Esophagus squamous epithelium (tissue), 5 donors: ENCODE results near the gene TSPAN18. TPM values are rescaled to one million over a fixed set of nuclear protein-coding genes. Genes with fewer than 3 reads are reported as not detected.

Experiments used
- DNase-seq: peaks from one replicate; lab custom pipeline; 2025; lab: John Stamatoyannopoulos, UW
- H3K27ac ChIP-seq, 4 donors: fragments of 200-600 bp; sonication (generic); one replicate each; pipeline ENCODE4 v1.5.1; 2016 to 2019; ENCODE audit warnings: mild to moderate bottlenecking in 1 of 4
- H3K27me3 ChIP-seq, 4 donors: fragments of 200-600 bp; sonication (generic); 1 replicate in 3 of 4; 2 replicates in 1 of 4; pipeline versions ENCODE4 v1.5.1 to v1.6.0; 2017 to 2021; ENCODE audit warnings: antibody characterized with exemption in 1 of 4
- H3K36me3 ChIP-seq, 3 donors: fragments of 200-600 bp; sonication (generic); one replicate each; pipeline ENCODE4 v1.5.1; 2016 to 2019
- H3K4me1 ChIP-seq, 3 donors: fragments of 200-600 bp; sonication (generic); one replicate each; pipeline ENCODE4 v1.5.1; 2017 to 2019
- H3K4me3 ChIP-seq, 4 donors: fragments of 200-600 bp; sonication (generic); 1 replicate in 3 of 4; 2 replicates in 1 of 4; pipeline ENCODE4 v1.5.1; 2016 to 2019; ENCODE audit warnings: mild to moderate bottlenecking in 2 of 4, moderate library complexity in 1 of 4
- H3K9me3 ChIP-seq, 3 donors: fragments of 200-600 bp; sonication (generic); one replicate each; pipeline ENCODE4 v1.5.1; 2016 to 2019
- POLR2A ChIP-seq, 4 donors: fragments of 450-650 bp; IDR thresholded peaks; one replicate each; pipeline ENCODE4 v1.6.1; 2017; ENCODE audit warnings: antibody characterized with exemption in 4 of 4, mild to moderate bottlenecking in 4 of 4, moderate library complexity in 3 of 4
- WGBS, 2 donors: methylation state at CpG; one replicate each; pipeline ENCODE4 v1.1.5; 2018; 5-methylcytosine and 5-hydroxymethylcytosine counted together
- intact Hi-C: fragments of 100-400 bp; cut with DNase I; formaldehyde crosslinking; loops from one replicate; pipeline ENCODE4 v1.15.0; 2022
- total RNA-seq, 4 donors: library from RNA; depleted of rRNA; stranded (reverse); fragments of >200 nt; gene quantifications; one replicate each; pipeline ENCODE4 v1.1.0, GENCODE V29; 2016
- TF ChIP-seq, protein P1 (sequence below), 6 experiments: fragments of 450-650 bp in 4 of 6; fragments of 200-600 bp in 2 of 6; sonication (generic) in 2 of 6; IDR thresholded peaks; one replicate each; pipeline ENCODE4 v1.5.1; 2016 to 2019; ENCODE audit warnings: antibody characterized with exemption in 6 of 6, mild to moderate bottlenecking in 4 of 6, moderate library complexity in 4 of 6
- donor health status: DM: yes; HTN: yes; CAD: no.

Gene TSPAN18
- total RNA-seq, 4 donors from 2014 or later = 0.80 to 4.4 (median 2.0) TPM

DNA sequence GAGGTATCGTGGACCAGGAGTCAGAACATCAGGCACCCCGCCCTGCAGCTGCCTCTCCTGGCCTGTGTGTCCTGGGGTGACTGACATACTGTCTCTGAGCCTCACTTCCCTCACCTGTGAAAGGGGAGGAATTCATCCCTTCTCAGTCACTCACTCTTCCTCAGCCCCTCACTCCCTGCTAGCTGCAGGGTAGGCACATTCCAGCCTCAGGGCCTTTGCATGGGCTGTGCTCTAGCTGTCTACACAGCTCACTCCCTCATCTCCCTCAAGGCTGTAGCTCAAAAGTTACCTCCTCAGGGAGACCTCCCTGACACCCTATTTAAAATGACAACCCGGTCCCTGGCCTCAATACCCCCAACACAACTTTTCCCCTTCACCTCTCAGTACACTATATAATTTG lies 221.4 kb downstream of the TSPAN18 start:
- WGBS, 2 donors = 84 to 93% methylated on average over 1 to 3 of the region's 3 CpGs
- H3K4me3 ChIP-seq = no peak overlapping the region
- DNase-seq = no peak
- H3K4me1 ChIP-seq = peaks cover 7 to 97% (median 28%) of the 10 kb centered on the region in 3 donors
- intact Hi-C loops = no loop called here
- peaks cover 0 to 6% (median 0%) of the 10 kb centered on the region in 3 donors for H3K36me3 ChIP-seq
- peak overlapping the region in 1 of 4 donors; percentile 25 for H3K27ac ChIP-seq
- H3K27me3 ChIP-seq = peaks cover 0 to 13% (median 0%) of the 10 kb centered on the region in 4 donors
- TF ChIP-seq, protein P1, sequence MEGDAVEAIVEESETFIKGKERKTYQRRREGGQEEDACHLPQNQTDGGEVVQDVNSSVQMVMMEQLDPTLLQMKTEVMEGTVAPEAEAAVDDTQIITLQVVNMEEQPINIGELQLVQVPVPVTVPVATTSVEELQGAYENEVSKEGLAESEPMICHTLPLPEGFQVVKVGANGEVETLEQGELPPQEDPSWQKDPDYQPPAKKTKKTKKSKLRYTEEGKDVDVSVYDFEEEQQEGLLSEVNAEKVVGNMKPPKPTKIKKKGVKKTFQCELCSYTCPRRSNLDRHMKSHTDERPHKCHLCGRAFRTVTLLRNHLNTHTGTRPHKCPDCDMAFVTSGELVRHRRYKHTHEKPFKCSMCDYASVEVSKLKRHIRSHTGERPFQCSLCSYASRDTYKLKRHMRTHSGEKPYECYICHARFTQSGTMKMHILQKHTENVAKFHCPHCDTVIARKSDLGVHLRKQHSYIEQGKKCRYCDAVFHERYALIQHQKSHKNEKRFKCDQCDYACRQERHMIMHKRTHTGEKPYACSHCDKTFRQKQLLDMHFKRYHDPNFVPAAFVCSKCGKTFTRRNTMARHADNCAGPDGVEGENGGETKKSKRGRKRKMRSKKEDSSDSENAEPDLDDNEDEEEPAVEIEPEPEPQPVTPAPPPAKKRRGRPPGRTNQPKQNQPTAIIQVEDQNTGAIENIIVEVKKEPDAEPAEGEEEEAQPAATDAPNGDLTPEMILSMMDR (IDR thresholded peaks at IDR 0.05) = no peak
- TF ChIP-seq POLR2A (IDR thresholded peaks at IDR 0.05) = no peak
- no peaks in the 10 kb centered on the region for H3K9me3 ChIP-seq

DNA sequence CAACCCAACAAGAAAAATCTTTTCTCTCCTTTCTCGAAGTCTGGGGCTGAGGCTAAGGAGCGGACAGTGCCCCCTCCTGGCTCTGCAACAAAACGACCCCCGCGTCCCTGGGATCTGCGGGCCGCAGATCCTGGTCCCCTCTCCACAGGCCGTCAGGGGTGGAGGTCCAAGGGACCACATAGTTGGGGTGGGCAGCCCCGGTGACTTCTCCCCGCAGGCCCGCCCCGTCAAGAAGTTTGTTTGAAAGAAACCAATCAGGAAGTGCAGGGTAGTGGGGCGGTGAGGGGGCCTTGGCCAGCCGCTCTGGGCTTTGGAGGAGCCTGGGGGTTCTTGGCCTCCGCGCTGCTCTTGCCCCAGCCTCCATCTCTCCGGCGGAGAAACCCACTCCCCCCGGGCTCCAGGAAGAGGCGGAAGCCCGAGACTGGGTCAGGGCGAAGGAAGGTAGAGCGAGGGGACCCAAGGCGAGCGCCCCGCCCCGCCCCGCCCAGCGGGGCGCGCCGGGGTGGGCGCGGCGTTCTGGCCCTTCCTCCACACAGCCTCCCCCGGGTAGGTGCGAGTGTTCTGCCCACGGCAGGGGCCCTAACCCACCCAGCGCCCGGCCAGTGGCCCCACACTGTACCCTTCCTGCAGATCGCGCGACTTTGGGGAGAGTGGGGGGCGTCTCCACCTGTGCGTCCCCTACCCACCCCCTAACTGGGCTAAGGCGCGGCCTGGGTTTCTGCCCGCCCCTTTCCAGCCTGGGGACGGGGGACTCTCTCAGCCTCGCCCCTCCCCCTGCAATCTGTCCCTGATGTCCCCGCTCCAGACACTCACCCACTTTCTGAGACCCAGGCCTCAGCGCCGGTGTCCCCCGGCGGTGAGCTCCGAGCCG lies 222.6 kb downstream of the TSPAN18 start:
- intact Hi-C loops = no loop called here
- 0 to 31% methylated on average over 3 to 9 of the region's 57 CpGs for WGBS, 2 donors
- peaks cover 0 to 6% (median 0%) of the 10 kb centered on the region in 3 donors for H3K36me3 ChIP-seq
- H3K4me3 ChIP-seq = peak overlapping the region; percentile 70 to 88 (median 74)
- H3K4me1 ChIP-seq = peaks cover 3 to 89% (median 27%) of the 10 kb centered on the region in 3 donors
- peaks cover 0 to 13% (median 0%) of the 10 kb centered on the region in 4 donors for H3K27me3 ChIP-seq
- H3K27ac ChIP-seq = peak overlapping the region; percentile 81 to 90 (median 82)
- peak in 1 of 4 donors; percentile 40 for TF ChIP-seq POLR2A (IDR thresholded peaks at IDR 0.05)
- TF ChIP-seq, protein P1 (IDR thresholded peaks at IDR 0.05) = peak; percentile 15 to 44 (median 31)
- H3K9me3 ChIP-seq = no peaks in the 10 kb centered on the region
- no peak for DNase-seq

DNA sequence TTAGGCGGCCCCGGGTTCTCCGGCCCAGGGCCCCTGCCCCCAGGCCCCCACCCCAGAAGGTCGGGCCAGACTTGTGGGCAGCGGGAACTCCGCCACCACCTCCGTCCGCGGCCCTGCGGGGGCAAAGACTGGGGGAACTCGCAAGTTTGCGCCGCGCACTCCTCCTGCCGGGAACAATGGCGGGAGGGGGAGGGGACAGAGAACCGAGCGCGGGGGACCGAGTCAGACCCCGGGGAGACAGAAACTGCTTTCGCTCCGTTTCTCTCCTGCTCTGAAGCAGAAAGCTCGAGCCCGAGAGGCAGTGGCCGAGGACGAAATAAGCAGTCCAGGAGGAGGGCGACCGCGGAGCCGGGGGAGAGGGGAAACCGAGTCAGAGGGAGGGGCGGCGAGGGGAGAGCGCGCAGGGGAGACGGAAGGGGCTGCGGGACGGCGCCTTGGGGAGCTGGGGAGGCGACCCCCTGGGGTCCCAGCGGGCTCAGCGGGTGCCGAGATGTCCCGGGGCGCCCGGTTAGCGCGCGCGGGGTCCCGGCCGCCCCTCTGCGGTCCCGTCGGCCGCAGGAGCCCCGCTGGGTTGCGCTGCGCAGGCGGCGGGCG lies 223.4 kb downstream of the TSPAN18 start:
- WGBS, 2 donors = 0 to 1% methylated on average over 17 to 21 of the region's 63 CpGs
- peak overlapping the region; percentile 81 to 90 (median 82) for H3K27ac ChIP-seq
- DNase-seq = no peak
- H3K4me3 ChIP-seq = peak overlapping the region; percentile 70 to 88 (median 74)
- H3K27me3 ChIP-seq = peaks cover 0 to 13% (median 0%) of the 10 kb centered on the region in 4 donors
- peaks cover 0 to 6% (median 0%) of the 10 kb centered on the region in 3 donors for H3K36me3 ChIP-seq
- intact Hi-C loops = no loop called here
- H3K4me1 ChIP-seq = peaks cover 4 to 89% (median 29%) of the 10 kb centered on the region in 3 donors
- H3K9me3 ChIP-seq = no peaks in the 10 kb centered on the region
- no peak for TF ChIP-seq POLR2A (IDR thresholded peaks at IDR 0.05)
- TF ChIP-seq, protein P1 (IDR thresholded peaks at IDR 0.05) = no peak

DNA sequence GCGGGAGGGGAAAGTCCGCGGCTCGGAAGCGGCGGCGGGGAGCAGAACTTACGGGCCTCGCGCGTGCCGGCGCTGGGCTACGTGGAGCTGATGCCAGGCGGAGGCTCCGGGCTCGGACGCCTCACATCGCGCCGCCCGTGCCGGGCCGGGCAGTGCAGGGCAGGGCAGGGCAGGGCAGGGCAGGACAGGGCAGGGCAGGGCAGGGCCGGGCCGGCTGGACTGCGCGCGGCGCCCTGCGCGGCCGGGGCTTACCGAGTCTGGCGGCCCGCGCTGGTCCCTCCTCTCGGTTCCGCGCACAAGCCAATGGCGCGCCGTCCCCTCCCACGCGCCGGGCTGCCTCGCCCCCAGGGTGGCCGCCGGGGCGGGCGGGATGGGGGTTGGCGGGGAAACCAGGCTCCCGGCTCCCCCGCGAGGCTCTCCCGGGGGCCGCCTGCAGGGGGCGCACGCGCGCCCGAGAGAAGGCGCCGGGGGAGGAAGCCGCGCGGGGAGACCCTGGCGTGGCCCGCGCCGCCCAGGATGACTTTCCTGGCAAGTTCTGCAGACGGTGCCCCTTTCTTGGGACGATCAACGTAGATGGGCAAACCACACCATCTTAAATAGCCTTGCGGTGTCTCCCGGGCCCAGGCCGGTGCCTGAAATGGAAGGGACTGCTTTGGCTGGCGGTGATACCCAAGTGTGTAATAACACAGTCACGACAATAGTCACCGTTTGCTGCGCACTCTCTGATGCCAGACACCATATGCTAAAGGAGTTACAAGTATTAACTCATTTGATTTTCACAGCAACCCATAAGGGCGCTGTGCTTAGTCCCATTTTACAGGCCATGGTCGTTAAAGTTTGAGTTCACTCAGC lies 224.1 kb downstream of the TSPAN18 start, which contains the start of gene TP53I11:
TP53I11 (minus strand) TSS at position 259 of the 852 bp plus-strand sequence. CDS start 12,548 bp downstream, outside the sequence.
- Histone ChIP-seq H3K4me3 (peak within 1 kb of the TSS; percentile 70 to 88 (median 74)), H3K27ac (peak within 1 kb of the TSS; percentile 81 to 90 (median 82)), H3K36me3 (peaks cover 0 to 2% (median 0%) of the 10 kb centered on the region in 3 donors), H3K9me3 (no peaks in the 10 kb centered on the region), H3K4me1 (peaks cover 4 to 85% (median 34%) of the 10 kb centered on the region in 3 donors), H3K27me3 (peaks cover 0 to 13% (median 0%) of the 10 kb centered on the region in 4 donors)
- WGBS, 2 donors = 36 to 42% methylated on average over 7 to 8 of the region's 83 CpGs
- no peak for DNase-seq
- intact Hi-C loops = no loop called here
- TF ChIP-seq, protein P1 (IDR thresholded peaks at IDR 0.05) = peak; percentile 26 to 60 (median 42)
- peak in 2 of 4 donors; percentile 76 to 81 for TF ChIP-seq POLR2A (IDR thresholded peaks at IDR 0.05)
